GM12873 (cell line): ENCODE data around the gene STK39.

Source experiments
- CTCF ChIP-seq: IDR thresholded peaks from 2 replicates; pipeline ENCODE4 v1.5.1; 2012; ENCODE audit warnings: low read depth, mild to moderate bottlenecking, moderate library complexity, low read length, control low read depth; ENCODE audit not compliant: insufficient read depth; ENCODE audit errors: missing control alignments

The STK39 gene

GRCh38 chr2:168203762-168204693, 43.4 kb downstream of the STK39 start:
- no peak for TF ChIP-seq CTCF

GRCh38 chr2:168201584-168202116, 45.7 kb downstream of the STK39 start:
- no peak for TF ChIP-seq CTCF

- TF ChIP-seq CTCF = no peak
Observed at GRCh38 chr2:168200930-168201583, 46.3 kb downstream of the STK39 start.

GRCh38 chr2:168198476-168199207, 48.8 kb downstream of the STK39 start:
- no peak for TF ChIP-seq CTCF

- no peak for TF ChIP-seq CTCF
Observed at GRCh38 chr2:168196764-168197180, 50.6 kb downstream of the STK39 start.

- no peak for TF ChIP-seq CTCF
Observed at GRCh38 chr2:168194784-168195522, 52.4 kb downstream of the STK39 start.
